T47D (cell line): ENCODE results near the gene PDPK1.
"Not testable (repeated sequence)": the region's sequence is repeated elsewhere in the genome, so short reads cannot be mapped to it uniquely, and the experiment has no call there.

ENCODE experiments used
- DNase-seq, 2 experiments: peaks; one replicate each; pipeline versions ENCODE4 v3.0.0 to v3.0.0-alpha.2; 2011 to 2012; ENCODE audit warnings: low read depth in 1 of 2, low spot score in 1 of 2
- JUND ChIP-seq: IDR thresholded peaks from 2 replicates; pipeline ENCODE4 v1.6.1; 2012; ENCODE audit warnings: low read depth
- in situ Hi-C: cut with HindIII; loops from 2 replicates; pipeline ENCODE4 v1.10.0; 2016; ENCODE audit warnings: low sequenced_read_pairs, low pct_unique_long_range_greater_than_20kb

Gene PDPK1

DNA sequence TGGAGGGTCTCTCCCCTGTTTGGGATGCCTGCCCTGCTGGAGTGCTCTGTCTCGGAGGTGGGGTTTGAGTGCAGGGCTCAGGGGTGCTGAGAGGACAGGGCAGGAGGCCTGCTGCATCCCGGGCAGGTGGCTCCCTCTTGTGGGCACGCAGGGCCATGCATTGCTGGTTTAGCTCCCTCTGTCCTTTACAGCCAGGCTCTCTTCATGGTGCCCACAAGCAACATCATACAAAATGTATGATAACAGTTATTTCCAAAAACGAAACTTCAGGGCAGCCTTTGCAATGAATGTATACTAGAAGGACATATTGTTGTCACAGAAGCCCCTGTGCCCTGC, 22.9 kb downstream of the PDPK1 start:
- in situ Hi-C loops, DNase-seq: not testable (repeated sequence)

DNA sequence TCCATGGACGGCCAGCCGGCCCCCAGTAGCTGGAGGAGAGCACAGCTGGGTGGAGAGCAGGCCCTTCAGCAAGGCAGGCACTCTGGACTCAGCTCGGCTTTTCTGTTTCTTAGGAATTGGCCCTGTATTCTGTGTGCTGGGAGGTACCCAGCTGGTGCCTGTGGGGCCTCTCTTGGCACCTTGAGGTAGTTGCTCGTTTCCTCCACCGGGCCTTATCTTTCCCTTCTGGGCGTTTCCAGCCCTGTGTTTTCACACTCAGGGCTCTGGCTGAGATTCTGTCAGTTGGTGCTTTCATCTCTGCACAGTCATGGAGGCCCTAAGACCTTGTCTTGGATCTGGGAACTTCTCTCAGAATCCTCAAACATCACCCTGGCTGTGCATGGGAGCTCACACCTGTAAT, 29.7 kb downstream of the PDPK1 start:
- in situ Hi-C loops: not testable (repeated sequence)

DNA sequence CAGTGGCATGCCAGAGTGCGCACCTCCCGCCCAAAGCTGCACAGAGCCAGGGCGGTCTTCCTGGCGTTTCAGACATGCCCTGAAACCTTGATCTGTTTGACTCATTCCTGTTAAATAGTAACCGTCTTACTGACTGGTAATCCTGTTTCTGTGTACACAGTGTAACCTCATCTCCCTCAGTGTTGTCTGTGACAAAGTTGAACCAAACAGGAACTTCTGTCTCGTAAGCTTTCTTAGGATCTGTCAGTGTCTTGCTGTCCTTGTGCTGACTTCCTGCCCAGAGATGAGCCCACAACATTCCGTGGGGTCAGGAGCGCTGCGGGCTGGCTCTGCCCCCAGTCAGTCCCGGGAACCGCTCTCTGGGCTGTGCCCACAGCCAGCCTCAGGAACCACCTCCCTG, 30.8 kb downstream of the PDPK1 start:
- in situ Hi-C loops, DNase-seq: not testable (repeated sequence)

More for the DNA sequence above, 29.7 kb downstream of the PDPK1 start:
- DNase-seq: not testable (repeated sequence)

DNA sequence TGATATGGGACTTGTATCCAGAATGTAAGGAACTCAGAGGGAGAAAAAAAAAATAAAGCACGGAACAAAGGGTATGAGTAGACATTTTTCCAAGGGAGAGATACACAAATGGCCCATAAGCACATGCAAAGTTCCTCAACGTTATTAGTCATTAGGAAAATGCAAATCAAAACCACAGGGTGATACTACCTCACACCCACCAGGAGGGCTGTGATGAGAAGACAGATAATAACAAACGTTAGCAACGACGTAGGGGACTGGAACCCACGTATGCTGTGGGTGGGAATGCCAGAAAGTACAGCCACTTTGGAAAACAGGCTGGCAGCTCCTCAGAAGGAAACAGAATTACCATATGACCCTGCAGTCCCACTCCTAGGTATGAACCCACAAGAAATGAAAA, 34.9 kb downstream of the PDPK1 start:
- DNase-seq, in situ Hi-C loops: not testable (repeated sequence)

DNA sequence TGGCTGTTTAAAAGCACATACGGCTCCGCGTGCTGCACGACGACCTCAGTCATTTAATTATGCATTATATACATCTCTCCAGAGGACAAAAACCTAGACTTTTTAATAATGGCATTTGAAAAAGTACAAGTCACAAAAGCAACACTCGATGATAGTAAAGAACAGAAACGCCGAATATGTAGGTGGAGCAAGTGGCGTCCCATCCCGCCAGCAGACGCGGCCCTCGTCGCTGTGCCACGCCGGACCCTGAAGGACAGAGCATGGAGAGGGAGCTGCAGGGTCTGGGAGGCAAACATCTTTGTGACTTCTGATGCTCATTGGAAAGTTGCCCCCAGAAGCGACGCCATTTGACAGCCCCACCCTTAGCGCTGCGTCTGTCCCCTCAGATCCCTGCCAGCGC, 38.0 kb downstream of the PDPK1 start:
- DNase-seq, in situ Hi-C loops: not testable (repeated sequence)

DNA sequence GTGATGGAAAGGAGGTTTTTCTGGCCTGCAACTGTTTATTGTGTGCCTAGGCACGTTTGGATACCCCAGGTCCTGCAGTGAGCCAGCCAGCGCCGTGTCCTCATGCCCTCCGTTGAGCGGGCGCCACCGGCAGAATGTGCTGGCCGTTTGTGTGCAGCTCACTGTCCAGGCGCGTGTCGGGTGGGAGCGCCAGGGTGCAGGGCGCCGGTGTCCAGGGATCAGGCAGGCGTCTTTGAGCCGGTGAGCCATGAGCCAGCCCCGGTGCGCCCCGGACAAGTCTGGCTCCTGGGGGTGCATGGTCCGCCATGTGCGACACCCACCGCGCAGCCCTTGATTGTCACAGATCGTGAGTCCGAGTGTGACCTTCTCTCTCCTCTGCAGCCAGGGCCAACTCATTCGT, 39.2 kb downstream of the PDPK1 start:
- in situ Hi-C loops, DNase-seq: not testable (repeated sequence)

DNA sequence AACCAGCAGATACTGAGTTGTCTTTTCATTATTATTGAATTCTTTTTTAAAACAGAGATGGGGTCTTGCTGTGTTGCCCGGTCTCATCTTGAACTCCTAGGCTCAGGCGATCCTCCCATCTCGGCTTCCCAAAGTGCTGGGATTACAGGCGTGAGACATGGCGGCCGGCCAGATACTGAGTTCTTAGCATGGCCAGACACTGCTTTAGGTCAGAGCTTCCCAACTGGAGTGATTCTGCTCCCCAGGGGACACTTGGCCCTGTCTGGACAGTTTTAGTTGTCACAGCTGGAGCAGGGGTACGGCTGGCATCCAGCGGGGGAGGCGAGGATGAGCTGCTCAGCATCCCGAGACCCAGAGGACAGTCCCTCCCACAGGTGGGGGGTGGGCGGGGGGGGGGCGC, 41.1 kb downstream of the PDPK1 start:
- in situ Hi-C loops, DNase-seq: not testable (repeated sequence)

DNA sequence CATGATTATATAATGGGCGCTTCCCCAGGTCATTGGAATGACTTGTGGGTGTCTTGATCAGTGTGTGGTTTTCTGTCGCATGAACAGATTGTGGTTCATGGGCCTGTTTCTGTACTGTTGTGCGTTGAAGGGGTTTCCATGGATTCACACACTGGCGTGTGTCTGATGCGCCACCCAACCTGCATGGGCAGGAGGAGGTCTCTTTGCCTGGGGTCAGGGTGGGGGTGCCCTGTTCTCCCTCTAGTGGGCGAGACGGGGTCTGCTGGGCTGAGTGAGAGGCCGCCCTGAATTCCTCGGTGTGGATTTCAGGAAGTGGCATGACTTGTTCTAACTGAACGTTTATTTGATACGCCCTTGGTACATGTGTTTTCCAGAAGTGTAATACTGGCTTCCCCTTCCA, 42.3 kb downstream of the PDPK1 start:
- in situ Hi-C loops, DNase-seq: not testable (repeated sequence)

DNA sequence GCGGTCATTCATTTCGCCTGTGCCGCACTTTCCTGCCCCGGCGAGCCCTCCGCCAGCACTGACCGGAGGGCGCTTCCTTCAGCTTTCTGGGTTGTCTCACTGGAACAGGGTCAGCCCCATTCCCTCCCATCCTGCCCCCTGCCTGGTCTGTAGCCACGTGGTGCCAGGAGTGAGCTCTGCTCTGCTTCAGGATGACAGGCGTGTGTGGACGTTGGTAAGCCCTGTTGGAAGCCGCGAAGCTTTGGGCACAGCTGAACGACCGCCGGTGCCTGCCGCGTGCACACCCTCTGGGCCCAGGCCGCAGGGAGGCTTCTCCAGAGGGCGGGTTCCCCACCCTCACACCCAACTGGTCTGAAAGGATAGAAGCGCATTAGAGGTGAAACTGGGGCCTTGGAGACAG, 43.0 kb downstream of the PDPK1 start:
- in situ Hi-C loops: not testable (repeated sequence)

DNA sequence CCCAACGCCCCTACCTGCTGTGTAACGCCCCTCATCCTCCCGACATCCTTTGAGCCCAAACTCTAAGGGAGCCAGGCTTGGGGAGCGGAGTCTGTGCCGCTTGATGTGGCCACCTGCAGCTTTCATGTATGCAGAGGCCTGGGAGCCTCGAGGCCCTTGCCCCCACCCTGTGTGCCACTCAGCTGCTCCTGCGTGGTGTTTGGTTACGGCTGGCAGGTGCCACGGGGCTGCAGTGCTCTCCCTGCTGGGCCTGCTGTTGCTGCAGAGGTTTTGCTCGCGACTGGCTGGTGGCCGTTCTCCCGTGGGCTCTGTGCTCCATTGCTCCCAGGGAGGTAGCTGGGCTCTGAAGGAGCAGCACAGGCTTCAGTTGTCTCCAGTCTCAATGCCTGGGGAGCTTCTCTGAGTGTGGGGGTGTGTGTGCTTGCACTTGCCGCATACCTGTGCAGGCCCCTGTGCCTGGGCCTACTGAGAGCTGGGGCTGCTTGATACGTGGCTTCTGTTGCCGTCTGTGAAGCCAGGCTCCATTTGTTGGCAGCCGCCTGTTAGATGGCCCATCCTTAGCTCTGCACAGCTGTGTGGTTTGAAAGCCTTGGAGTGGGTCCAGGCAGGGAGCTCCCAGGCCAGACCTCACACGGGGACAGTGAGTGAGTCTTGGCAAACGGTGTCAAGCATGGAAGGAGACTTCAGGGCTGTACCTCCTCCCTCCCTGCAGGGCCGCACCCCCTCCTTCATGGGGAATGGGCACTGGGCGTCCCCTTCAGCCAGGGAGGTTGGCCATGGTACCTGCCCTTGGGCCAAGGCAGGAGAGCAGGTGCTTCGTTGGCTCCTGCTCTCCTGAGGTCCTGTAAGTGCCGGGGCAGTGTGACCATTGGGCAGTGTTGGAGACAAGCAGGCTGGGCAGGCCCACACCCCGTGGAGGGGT, 47.2 kb downstream of the PDPK1 start:
- no peak for DNase-seq
- in situ Hi-C loops: no loop called here
- no peak for TF ChIP-seq JUND

More for the DNA sequence above, 43.0 kb downstream of the PDPK1 start:
- DNase-seq: not testable (repeated sequence)

DNA sequence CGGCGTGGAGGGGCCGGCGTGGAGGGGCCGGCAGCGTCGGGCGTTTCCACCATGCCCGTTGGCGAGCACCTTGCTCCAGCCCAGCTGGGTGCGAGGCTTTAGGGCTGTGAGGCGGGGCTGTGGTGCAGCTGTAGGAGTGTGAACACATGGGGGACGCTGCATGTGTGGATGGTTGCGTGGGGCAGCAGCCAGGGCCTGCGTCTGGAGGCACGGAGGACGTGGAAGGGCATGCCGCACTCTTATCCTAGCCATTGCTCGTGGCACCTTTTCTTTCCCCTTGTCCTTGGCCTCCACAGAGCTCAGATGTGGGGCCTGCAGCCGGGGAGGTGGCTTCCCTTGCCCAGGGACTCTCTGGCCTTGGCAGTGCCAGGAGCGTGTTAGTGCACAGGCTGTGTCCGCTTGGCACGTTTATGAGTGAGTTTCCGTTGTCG, 47.8 kb downstream of the PDPK1 start:
- in situ Hi-C loops: no loop called here
- DNase-seq: no peak
- no peak for TF ChIP-seq JUND

DNA sequence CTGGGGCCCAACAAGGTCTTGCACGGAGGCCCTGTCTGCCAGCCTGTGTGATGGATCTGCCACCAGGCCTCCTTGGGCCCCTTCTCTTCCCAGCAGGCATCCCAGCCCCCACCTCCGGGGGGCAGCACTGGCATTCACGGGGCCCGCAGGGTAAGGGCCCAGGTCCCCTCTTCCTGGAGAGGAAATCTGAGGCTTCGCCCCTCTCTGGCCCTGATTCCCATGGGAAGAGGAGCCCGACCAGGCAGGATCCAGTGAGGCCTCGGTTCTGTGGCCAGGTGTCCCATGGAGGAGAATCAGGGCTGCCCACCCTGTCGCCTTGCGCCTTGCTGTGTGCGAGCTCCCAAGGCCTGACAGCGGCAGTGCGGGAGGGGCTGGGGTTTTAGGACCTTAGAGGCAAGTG, 48.4 kb downstream of the PDPK1 start:
- no peak for TF ChIP-seq JUND
- no peak for DNase-seq
- in situ Hi-C loops: no loop called here

DNA sequence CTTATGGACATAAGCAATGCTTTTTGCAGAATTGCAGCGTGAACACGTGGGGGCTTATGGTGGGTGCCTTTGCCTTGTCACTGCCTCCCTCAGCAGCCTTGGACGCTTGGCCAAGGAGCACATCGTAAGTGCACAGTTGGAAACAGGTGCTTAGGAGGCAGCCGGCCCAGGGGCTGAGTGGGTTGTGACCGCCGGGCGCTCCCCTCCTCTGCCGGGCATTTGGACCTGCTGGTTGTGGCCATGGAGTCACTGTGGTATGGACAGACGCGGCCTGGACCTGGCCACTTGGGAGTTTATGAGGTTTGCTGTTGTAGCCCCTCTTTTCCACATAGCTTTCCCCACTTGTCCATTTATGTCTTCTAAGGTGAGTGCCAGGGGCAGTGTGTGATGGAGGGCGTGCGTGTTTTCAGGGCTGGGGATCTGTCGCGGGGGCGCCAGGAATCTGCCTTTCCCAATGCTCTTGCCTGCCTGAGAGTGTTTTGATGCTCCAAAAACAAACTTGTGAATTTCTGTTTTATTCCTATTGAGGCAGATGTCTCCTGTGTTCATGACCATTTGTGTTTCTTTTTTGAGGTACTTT, 49.2 kb downstream of the PDPK1 start:
- DNase-seq: no peak
- no peak for TF ChIP-seq JUND
- in situ Hi-C loops: no loop called here
